ENCODE measurements around the gene CAMTA1. TPM values are rescaled to one million over a fixed set of nuclear protein-coding genes. Genes with fewer than 3 reads are reported as not detected.

The CAMTA1 gene
- total and polyA plus RNA-seq, 4 donors: 18.0 to 93.5 (median 35.8) TPM

GRCh38 chr1:7178741-7179140 is 393.5 kb downstream of the CAMTA1 start (continued):
- no peak for TF ChIP-seq CTCF (IDR thresholded peaks at IDR 0.05; ENCODE audit: low read depth, low read length, missing input control)
- no peak for TF ChIP-seq ATF3 (IDR thresholded peaks at IDR 0.05)
- TF ChIP-seq NR2F2 (IDR thresholded peaks at IDR 0.05): no peak
- TF ChIP-seq HNF4G (IDR thresholded peaks at IDR 0.05): no peak
- no peak for TF ChIP-seq MAX (IDR thresholded peaks at IDR 0.05)
- no peak for TF ChIP-seq HNF4A (conservative IDR thresholded peaks at IDR 0.05)
- no peak for TF ChIP-seq GABPA (IDR thresholded peaks at IDR 0.05 in 1 of 2, conservative IDR thresholded peaks at IDR 0.05 in 1 of 2)

GRCh38 chr1:7185721-7186120 is 400.5 kb downstream of the CAMTA1 start:
- 82% methylated on average over 8 of the region's 8 CpGs for WGBS
- TF ChIP-seq TAF1 (conservative IDR thresholded peaks at IDR 0.05): no peak
- no peaks in the 10 kb centered on the region for H3K4me1 ChIP-seq (ENCODE audit: control insufficient read depth in 4 of 4, insufficient read depth in 4 of 4, low read length in 3 of 4)
- no peak overlapping the region for H3K27ac ChIP-seq (ENCODE audit: low read depth in 1 of 2, low read length in 2 of 2)
- H3K9me3 ChIP-seq (ENCODE audit: control insufficient read depth in 4 of 4, low read length in 3 of 4): no peaks in the 10 kb centered on the region
- H3K27me3 ChIP-seq (ENCODE audit: control insufficient read depth in 4 of 4, insufficient read depth in 4 of 4, low read length in 3 of 4): no peaks in the 10 kb centered on the region
- no peak overlapping the region for H3K9ac ChIP-seq (ENCODE audit: low read depth in 1 of 2, low read length in 2 of 2)
- H3K36me3 ChIP-seq (ENCODE audit: control insufficient read depth in 4 of 4, insufficient read depth in 3 of 4, low read depth in 1 of 4, low read length in 3 of 4): no peaks in the 10 kb centered on the region
- H3K4me3 ChIP-seq (ENCODE audit: low read depth in 1 of 3, low read length in 3 of 3): no peak overlapping the region
- no peak for DNase-seq (ENCODE audit: low spot score)

- no peak for DNase-seq (ENCODE audit: low spot score)
- Histone ChIP-seq H3K9ac (ENCODE audit: low read depth in 1 of 2, low read length in 2 of 2) (no peak overlapping the region), H3K27me3 (ENCODE audit: control insufficient read depth in 4 of 4, insufficient read depth in 4 of 4, low read length in 3 of 4) (no peaks in the 10 kb centered on the region), H3K4me1 (ENCODE audit: control insufficient read depth in 4 of 4, insufficient read depth in 4 of 4, low read length in 3 of 4) (no peaks in the 10 kb centered on the region), H3K4me3 (ENCODE audit: low read depth in 1 of 3, low read length in 3 of 3) (no peak overlapping the region), H3K36me3 (ENCODE audit: control insufficient read depth in 4 of 4, insufficient read depth in 3 of 4, low read depth in 1 of 4, low read length in 3 of 4) (no peaks in the 10 kb centered on the region), H3K9me3 (ENCODE audit: control insufficient read depth in 4 of 4, low read length in 3 of 4) (no peaks in the 10 kb centered on the region), H3K27ac (ENCODE audit: low read depth in 1 of 2, low read length in 2 of 2) (no peak overlapping the region)
- WGBS: 55% methylated on average over 8 of the region's 8 CpGs
- no peak for TF ChIP-seq FOXA2 (IDR thresholded peaks at IDR 0.05)
- TF ChIP-seq EGR1 (IDR thresholded peaks at IDR 0.05; ENCODE audit: low read depth in 2 of 2): no peak
- TF ChIP-seq GABPA (IDR thresholded peaks at IDR 0.05 in 1 of 2, conservative IDR thresholded peaks at IDR 0.05 in 1 of 2): no peak
- no peak for TF ChIP-seq TAF1 (conservative IDR thresholded peaks at IDR 0.05)
- no peak for TF ChIP-seq SP1 (IDR thresholded peaks at IDR 0.05)
Observed at GRCh38 chr1:7186382-7187111, 401.3 kb downstream of the CAMTA1 start.

- Histone ChIP-seq H3K9ac (ENCODE audit: low read depth in 1 of 2, low read length in 2 of 2) (no peak overlapping the region), H3K27ac (ENCODE audit: low read depth in 1 of 2, low read length in 2 of 2) (no peak overlapping the region), H3K27me3 (ENCODE audit: control insufficient read depth in 4 of 4, insufficient read depth in 4 of 4, low read length in 3 of 4) (no peaks in the 10 kb centered on the region), H3K9me3 (ENCODE audit: control insufficient read depth in 4 of 4, low read length in 3 of 4) (no peaks in the 10 kb centered on the region), H3K36me3 (ENCODE audit: control insufficient read depth in 4 of 4, insufficient read depth in 3 of 4, low read depth in 1 of 4, low read length in 3 of 4) (no peaks in the 10 kb centered on the region), H3K4me1 (ENCODE audit: control insufficient read depth in 4 of 4, insufficient read depth in 4 of 4, low read length in 3 of 4) (no peaks in the 10 kb centered on the region), H3K4me3 (ENCODE audit: low read depth in 1 of 3, low read length in 3 of 3) (no peak overlapping the region)
- WGBS: 89% methylated on average over 4 of the region's 4 CpGs
- DNase-seq (ENCODE audit: low spot score): no peak
- TF ChIP-seq FOXA1 (IDR thresholded peaks at IDR 0.05) (no peak), ATF3 (IDR thresholded peaks at IDR 0.05) (no peak), EGR1 (IDR thresholded peaks at IDR 0.05; ENCODE audit: low read depth in 2 of 2) (no peak), HNF4A (conservative IDR thresholded peaks at IDR 0.05) (no peak), RAD21 (IDR thresholded peaks at IDR 0.05) (no peak), CTCF (IDR thresholded peaks at IDR 0.05; ENCODE audit: low read depth, low read length, missing input control) (no peak), JUND (IDR thresholded peaks at IDR 0.05) (no peak), GABPA (IDR thresholded peaks at IDR 0.05 in 1 of 2, conservative IDR thresholded peaks at IDR 0.05 in 1 of 2) (no peak), SP1 (IDR thresholded peaks at IDR 0.05) (no peak), MAX (IDR thresholded peaks at IDR 0.05) (no peak), FOXA2 (IDR thresholded peaks at IDR 0.05) (no peak), TAF1 (conservative IDR thresholded peaks at IDR 0.05) (no peak), HNF4G (IDR thresholded peaks at IDR 0.05) (no peak), NR2F2 (IDR thresholded peaks at IDR 0.05) (no peak), ZBTB33 (IDR thresholded peaks at IDR 0.05) (no peak)
Observed at GRCh38 chr1:7187112-7187493, 401.8 kb downstream of the CAMTA1 start.

All from liver (tissue), 9 donors.